NCI-H446 treated with DMSO at 0.1 percent for 48 hours (cell line): ENCODE data around the gene CEACAM16.
"Not testable (repeated sequence)": the region's sequence is repeated elsewhere in the genome, so short reads cannot be mapped to it uniquely, and the experiment has no call there.

Source experiments
- DNase-seq: peaks from one replicate; lab custom pipeline; 2025; lab: John Stamatoyannopoulos, UW

CEACAM16 gene

DNA sequence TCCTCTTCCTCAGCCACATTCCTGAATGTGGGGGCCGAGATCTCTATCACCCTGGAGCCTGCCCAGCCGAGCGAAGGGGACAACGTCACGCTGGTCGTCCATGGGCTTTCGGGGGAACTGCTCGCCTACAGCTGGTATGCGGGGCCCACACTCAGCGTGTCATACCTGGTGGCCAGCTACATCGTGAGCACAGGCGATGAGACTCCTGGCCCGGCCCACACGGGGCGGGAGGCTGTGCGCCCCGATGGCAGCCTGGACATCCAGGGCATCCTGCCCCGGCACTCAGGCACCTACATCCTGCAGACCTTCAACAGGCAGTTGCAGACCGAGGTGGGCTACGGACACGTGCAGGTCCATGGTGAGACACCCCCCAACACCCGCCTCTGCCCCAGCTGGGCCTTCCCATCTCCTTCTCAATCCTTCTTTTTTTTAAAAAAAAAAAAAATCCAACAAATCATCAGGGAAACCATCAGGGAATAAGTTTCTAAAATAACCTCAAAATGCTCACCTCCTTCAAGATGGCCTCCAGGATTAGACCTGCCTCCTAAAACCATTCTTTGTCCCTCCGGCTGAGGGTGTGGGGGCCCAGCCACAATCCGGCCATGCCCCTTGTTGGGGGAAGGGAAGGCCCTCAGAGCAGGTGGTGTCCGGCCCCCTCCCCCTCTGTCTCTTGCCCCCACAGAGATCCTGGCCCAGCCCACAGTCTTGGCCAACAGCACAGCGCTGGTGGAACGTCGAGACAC is 4.6 kb downstream of the CEACAM16 start:
- no peak for DNase-seq

DNA sequence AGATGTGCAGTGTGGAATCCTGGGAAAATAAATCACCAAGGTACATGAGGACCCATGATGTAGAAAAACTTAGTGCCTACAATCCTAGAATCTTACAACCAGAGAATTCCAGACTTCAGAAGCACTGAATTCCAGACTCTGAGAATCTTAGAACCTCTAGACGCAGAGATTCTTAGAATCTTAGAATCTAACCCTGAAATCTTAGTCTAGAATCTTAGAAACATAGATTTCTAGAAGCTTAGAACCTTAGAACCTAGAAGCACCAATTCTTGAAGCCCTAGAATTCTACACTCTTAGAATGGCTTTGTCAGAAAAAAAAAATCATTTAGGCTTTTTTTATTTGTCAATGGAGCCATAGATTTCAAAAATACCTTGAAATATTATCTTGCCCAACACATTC is 6.0 kb downstream of the CEACAM16 start:
- DNase-seq: no peak

DNA sequence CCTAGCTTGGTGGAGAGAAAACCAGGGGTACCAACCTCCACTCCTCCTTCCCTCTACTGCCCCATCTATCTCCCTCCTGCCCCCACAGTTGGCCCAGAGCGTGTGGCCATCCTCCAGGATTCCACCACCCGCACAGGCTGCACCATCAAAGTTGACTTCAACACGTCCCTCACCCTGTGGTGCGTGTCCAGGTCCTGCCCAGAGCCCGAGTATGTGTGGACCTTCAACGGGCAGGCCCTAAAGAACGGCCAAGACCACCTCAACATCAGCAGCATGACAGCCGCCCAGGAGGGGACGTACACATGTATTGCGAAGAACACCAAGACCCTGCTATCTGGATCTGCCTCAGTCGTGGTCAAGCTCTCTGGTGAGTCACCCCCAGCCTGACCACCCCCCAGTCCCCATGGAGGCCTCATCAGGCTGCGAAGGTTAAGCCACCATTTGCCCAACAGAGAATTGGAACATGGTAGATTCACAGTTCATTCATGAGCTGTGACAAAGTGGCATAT is 6.6 kb downstream of the CEACAM16 start:
- DNase-seq: no peak

DNA sequence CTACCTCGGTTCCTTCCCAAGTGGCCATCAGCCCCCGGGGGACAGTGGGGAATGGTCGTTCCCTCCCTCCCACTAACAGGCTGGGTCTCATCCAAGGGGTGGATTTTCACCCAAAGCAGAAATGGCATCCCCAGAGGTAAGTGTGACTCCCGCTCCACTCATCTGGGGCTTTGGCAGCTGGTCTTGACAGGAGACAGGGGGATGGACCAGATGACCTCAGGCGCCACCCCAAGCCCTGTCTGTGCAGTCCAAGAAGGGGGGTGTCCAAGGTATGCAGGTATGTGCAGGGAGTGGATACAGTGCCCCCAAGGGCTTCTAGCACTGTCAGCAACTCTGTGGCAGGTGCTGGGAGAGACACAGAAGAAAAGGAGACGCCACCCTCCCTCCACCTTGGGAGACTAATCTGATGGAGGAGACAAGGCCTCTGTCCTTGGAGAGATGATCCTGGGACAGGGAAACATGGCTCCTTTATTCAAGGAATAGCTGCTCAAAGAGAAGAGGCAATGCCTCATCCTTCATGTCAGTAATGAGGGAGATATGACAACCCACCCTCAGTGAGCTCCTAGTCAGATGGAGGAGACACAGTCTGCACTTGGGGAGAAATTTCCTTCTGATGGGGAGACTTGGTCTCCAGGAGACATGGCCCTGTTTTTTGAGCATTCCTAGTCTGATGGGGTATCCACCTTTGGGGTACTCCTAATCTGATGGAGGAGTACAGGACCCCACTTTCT is 7.7 kb downstream of the CEACAM16 start:
- no peak for DNase-seq

GRCh38 chr19:44707794-44708193 is 8.8 kb downstream of the CEACAM16 start:
- no peak for DNase-seq

- no peak for DNase-seq
Observed at GRCh38 chr19:44708940-44709339, 10.0 kb downstream of the CEACAM16 start.

DNA sequence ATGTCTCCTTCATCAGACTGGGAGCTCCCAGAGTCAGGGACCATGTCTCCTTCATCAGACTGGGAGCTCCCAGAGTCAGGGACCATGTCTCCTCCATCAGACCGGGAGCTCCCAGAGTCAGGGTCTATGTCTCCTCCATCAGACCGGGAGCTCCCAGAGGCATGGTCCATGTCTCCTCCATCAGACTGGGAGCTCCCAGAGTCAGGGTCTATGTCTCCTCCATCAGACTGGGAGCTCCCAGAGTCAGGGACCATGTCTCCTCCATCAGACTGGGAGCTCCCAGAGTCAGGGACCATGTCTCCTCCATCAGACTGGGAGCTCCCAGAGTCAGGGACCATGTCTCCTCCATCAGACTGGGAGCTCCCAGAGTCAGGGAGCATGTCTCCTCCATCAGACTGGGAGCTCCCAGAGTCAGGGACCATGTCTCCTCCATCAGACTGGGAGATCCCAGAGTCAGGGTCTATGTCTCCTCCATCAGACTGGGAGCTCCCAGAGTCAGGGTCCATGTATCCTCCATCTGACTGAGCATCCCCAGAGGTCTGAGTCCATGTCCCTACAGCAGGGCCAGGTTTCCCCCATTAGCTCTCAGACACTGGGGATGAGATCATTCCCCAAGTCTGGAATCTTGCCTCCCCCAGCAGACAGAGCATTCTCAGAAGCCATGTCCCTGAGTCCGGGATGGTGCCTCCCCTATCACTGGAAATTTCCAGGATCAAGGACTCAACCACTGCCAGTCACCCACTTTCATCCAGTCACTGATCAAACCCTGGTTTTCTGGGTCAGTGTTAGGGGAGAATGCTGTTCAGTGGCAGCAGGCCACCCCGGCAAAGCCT is 10.7 kb downstream of the CEACAM16 start:
- not testable (repeated sequence) for DNase-seq

DNA sequence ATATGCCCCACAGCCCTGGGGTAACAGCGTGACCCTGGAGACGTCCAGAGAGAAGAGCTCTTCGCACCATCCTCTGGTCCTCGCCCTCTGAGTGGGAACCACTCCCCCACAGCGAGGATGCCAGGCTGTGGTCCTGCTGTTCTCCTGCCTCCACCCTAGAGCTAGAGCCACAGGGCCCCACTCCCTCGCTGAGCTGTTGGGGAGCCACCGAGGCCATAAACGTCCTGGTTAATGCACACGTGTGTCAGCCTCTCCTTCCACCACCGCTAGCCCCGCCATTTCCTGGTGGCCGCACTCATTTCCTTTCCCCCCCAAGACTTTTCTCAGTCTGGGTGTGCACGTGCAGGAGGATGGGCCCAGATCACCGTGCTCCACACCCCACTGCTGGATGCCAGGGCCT is 11.5 kb downstream of the CEACAM16 start:
- DNase-seq: no peak

DNA sequence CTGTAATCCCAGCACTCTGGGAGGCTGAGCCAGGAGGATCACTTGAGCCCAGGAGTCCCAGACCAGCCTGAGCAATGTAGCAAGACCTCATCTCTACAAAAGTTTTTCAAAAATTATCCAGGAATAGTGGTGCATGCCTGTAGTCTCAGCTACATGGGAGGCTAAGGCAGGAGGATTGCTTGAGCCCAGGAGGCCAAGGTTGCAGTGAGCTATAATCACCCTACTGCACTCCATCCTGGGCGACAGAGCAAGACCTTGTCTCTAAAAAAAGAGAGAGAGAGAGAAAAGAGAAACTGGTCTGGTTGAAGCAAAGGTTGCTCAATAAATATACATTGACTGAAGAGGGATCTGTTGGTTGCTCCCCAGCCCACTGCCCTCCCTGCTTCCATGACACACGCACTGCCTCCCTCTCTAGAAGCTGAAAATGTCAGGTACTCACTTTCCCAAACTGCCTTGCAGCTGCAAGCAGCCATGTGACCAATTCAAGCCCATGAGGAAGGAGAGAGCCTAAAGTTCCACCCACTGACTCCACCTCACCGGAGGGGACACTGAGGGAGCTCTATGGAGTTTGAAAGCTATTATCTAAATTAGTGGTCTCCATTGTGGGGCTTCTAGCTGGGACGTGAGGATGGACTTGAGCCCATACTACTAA is 14.0 kb downstream of the CEACAM16 start:
- peak; percentile 3 for DNase-seq

DNA sequence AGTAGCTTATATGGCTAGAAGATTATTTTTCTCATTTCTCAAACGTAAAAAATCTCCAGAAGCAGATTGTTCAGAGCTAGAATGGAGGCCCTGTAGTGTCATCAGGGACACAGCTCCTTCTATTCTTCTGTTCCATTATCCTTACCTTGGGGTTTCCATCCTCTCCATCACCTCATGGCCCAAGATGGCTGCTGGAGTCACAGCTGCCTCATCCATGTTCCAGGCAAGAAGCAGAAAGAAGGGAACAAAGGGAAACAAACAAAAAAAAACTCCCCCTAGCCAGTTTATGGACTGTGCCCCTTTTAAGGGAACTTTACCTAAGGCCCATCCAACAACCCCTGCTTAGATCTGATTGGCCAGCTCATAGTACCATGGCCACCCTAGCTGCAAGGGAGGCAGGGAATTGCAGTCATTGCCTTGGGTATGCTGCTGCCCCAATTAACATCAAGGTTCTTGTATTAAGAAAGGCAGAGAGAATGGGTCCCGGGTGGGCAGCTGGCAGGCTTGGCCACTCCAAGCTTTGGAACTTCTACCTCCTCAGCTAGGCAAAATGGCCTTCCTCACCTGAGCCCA is 15.7 kb downstream of the CEACAM16 start:
- no peak for DNase-seq

- DNase-seq: no peak
Observed at GRCh38 chr19:44717603-44718002, 18.7 kb downstream of the CEACAM16 start.

DNA sequence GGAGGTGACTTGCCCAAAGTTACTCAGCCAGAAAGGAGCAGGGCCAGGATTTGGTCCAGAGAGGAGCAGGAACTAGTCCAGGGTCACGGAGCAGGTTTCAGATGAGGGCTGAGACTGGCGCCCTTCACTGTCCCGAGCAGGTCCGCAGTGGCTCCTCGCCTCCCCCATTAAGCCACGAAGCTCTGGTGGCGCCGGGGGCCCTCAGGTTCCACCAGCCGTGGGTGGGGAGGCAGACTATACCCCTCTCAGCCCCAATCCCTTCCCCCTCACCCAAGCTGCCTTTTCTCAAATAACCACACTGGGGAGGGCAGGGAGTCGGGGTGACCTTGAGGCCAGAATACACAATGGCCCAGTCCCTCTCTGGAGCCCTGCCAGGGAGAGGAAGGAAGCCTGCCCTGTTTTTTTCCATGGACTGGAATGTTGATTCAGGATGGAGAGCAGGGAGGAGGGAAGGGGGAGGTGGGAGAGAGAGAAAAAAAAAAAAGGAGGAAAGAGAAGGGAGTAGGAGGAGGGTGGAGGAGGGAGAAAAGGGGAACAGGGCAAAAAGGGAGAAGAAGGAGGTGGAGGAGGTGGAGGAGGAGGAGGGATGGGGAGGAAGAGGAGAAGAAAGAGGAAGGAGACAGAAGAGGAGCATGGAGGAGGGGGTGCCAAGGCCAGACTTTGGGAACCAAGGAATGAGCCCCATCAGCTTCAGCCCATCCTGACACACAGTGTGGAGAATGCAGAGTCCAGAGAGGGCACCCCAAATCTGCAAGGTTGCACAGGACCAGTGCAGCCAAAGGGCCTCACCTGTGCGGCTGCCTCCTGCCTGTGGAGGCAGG is 19.7 kb downstream of the CEACAM16 start:
- DNase-seq: no peak

GRCh38 chr19:44719262-44719701 is 20.3 kb downstream of the CEACAM16 start:
- DNase-seq: no peak

DNA sequence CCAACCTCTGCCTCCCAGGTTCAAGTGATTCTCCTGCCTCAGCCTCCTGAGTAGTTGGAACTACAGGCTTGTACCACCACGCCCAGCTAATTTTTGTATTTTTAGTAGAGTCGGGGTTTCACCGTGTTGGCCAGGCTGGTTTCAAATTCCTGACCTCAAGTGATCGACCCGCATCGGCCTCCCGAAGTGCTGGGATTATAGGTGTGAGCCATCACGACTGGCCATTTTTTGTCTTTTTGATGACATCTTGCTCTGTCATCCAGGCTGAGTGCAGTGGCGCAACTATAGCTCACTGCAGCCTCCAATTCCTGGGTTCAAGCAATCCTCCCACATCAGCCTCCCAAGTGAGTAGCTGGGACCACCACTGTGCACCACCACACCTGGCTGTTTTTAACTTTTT is 21.4 kb downstream of the CEACAM16 start:
- DNase-seq: not testable (repeated sequence)

GRCh38 chr19:44720945-44721344 is 22.0 kb downstream of the CEACAM16 start:
- DNase-seq: no peak

- not testable (repeated sequence) for DNase-seq
Observed at GRCh38 chr19:44721369-44721768, 22.4 kb downstream of the CEACAM16 start.

DNA sequence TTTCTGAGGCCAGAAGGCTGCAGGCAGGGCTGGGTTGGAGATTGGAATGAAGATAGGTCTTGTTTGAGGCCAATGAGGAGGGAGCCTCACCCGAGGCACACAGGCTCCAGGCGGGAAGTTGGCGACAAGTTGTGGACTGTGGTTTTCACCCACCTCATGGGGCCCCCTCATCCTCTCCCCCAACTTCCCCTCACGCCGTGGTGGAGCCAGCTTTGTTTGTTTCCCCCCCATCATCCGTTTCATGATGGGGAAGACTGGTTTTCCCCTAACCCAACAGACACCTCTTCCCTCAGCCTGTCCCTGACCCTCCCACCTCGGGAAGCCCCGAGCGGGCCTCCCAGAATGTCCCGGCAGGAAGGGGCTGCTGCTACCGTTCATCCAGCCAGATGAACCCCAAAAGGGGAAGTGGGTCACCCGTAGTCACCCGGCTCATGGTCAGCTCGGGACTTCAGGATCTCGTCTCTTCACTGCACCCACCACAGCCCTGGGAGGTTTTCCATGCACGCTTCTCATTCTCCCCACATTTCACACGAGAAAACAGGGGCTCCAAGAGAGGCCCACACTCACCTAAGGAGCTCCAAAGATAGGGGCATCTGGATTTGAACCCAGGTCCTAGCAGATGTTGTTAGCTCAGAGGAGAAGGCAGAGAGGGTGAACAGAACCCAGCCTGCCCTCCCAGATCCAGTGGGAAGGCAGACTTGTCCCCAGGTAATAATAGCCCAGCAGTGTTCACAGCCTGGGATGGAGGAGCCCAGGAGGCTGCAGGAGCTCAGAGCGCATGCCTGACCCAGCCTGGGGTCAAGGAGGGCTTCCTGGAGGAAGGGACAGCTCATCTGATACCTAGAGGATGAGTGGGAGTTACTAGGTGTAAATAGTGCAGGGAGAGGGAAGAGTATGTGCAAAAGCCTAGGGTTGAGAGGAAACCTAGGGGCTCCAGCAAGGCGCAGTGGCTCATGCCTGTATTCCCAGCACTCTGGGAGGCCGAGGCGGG is 23.5 kb downstream of the CEACAM16 start:
- no peak for DNase-seq

GRCh38 chr19:44723299-44723951 is 24.5 kb downstream of the CEACAM16 start:
- no peak for DNase-seq

DNA sequence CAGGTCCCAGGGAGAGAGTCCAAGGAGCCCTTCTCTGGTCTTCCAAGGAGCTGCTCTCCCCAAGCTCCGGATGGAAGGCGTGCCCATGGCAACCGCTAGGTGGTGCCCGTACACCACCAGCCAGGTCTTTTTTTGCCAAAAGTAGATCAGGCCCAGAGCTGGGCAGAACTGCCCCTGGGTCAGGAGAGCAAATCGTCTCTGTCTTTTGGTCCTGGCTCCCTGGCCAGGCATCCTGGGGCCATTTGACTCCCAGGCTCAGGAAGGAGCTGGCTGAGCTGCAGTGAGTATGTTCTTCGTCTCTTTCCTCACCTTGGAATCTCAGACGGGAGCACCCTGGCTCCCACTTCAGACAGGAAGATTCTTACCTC is 25.0 kb downstream of the CEACAM16 start:
- DNase-seq: peak; percentile 21
